ENCODE measurements around the gene ZNF398.

The ZNF398 gene

GRCh38 chr7:149156898-149157297, 9.6 kb downstream of the ZNF398 start:
- no peak for TF ChIP-seq CTCF (IDR thresholded peaks at IDR 0.05; ENCODE audit: low read depth, low read length)
- Histone ChIP-seq H3K27ac (no peak overlapping the region), H3K27me3 (ENCODE audit: insufficient read depth, low read depth, severe bottlenecking) (no peaks in the 10 kb centered on the region), H3K9me3 (ENCODE audit: severe bottlenecking) (no peaks in the 10 kb centered on the region), H3K36me3 (peaks cover 61% of the 10 kb centered on the region), H3K4me3 (ENCODE audit: low read depth, low read length) (no peak overlapping the region)
- DNase-seq: no peak

- Histone ChIP-seq H3K9me3 (ENCODE audit: severe bottlenecking) (no peaks in the 10 kb centered on the region), H3K36me3 (peaks cover 65% of the 10 kb centered on the region), H3K27me3 (ENCODE audit: insufficient read depth, low read depth, severe bottlenecking) (no peaks in the 10 kb centered on the region), H3K4me3 (ENCODE audit: low read depth, low read length) (no peak overlapping the region), H3K27ac (no peak overlapping the region)
- DNase-seq: no peak
- TF ChIP-seq CTCF (IDR thresholded peaks at IDR 0.05; ENCODE audit: low read depth, low read length): no peak
These were observed 14.1 kb downstream of the ZNF398 start for GRCh38 chr7:149161241-149161848.

GRCh38 chr7:149166142-149166541, 18.9 kb downstream of the ZNF398 start:
- no peak for TF ChIP-seq CTCF (IDR thresholded peaks at IDR 0.05; ENCODE audit: low read depth, low read length)
- Histone ChIP-seq H3K9me3 (ENCODE audit: severe bottlenecking) (no peaks in the 10 kb centered on the region), H3K36me3 (peaks cover 74% of the 10 kb centered on the region), H3K27ac (no peak overlapping the region), H3K4me3 (ENCODE audit: low read depth, low read length) (no peak overlapping the region), H3K27me3 (ENCODE audit: insufficient read depth, low read depth, severe bottlenecking) (no peaks in the 10 kb centered on the region)
- no peak for DNase-seq

GRCh38 chr7:149166630-149167352, 19.5 kb downstream of the ZNF398 start:
- Histone ChIP-seq H3K9me3 (ENCODE audit: severe bottlenecking) (no peaks in the 10 kb centered on the region), H3K27me3 (ENCODE audit: insufficient read depth, low read depth, severe bottlenecking) (no peaks in the 10 kb centered on the region), H3K27ac (no peak overlapping the region), H3K36me3 (peaks cover 76% of the 10 kb centered on the region), H3K4me3 (ENCODE audit: low read depth, low read length) (no peak overlapping the region)
- no peak for DNase-seq
- TF ChIP-seq CTCF (IDR thresholded peaks at IDR 0.05; ENCODE audit: low read depth, low read length): no peak

GRCh38 chr7:149171892-149172533, 24.8 kb downstream of the ZNF398 start:
- no peak for DNase-seq
- TF ChIP-seq CTCF (IDR thresholded peaks at IDR 0.05; ENCODE audit: low read depth, low read length): no peak
- no peaks in the 10 kb centered on the region for H3K9me3 ChIP-seq (ENCODE audit: severe bottlenecking)
- no peak overlapping the region for H3K27ac ChIP-seq
- no peaks in the 10 kb centered on the region for H3K27me3 ChIP-seq (ENCODE audit: insufficient read depth, low read depth, severe bottlenecking)
- no peak overlapping the region for H3K4me3 ChIP-seq (ENCODE audit: low read depth, low read length)
- H3K36me3 ChIP-seq: peaks cover 74% of the 10 kb centered on the region
